ENCODE results near the gene TGFBR2.

TGFBR2 gene

DNA sequence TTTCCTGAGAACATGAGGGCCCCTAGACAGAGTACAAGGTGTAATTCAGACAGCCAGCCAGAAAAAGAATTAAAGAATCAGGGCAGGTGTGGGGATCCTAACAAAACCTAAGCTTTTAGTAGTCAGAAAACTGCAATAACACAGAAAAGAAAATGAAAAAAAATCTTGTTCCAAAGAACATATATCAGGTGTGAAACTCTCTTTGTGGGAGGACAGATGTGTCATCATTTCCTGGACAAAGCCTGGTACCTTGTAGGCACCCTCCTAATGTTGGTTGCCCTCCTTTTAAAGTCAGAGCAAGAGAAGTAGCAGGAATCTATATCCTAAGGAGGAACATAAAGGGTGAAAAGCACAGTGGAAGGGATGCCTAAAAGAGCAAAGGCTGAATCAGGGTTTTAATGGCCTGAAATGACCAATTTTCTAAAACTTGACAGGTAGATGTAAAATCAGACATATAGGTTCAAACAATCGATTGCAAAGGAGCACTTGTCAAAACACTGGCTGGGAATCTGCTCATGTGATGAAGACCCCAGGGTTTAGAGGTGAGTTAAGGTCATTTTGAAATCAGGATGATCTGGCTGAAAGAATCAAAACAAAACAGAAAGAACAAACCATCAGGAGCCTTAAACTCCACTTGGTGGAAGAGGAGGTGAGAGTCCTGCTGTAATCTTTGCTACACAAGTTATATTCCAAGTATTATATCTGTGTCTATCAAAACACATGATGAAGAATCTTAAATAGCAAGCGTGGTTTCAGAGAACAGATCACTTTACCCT, 54.9 kb downstream of the TGFBR2 start:
- H3K27ac ChIP-seq, result no peak overlapping the region
- no peak for TF ChIP-seq CTCF (conservative IDR thresholded peaks at IDR 0.05)

GRCh38 chr3:30662836-30663235, 56.4 kb downstream of the TGFBR2 start:
- no peak for TF ChIP-seq CTCF (conservative IDR thresholded peaks at IDR 0.05)
- H3K27ac ChIP-seq, result no peak overlapping the region

- no peak for TF ChIP-seq CTCF (conservative IDR thresholded peaks at IDR 0.05)
- no peak overlapping the region for H3K27ac ChIP-seq
Observed at GRCh38 chr3:30663533-30664241, 57.3 kb downstream of the TGFBR2 start.

DNA sequence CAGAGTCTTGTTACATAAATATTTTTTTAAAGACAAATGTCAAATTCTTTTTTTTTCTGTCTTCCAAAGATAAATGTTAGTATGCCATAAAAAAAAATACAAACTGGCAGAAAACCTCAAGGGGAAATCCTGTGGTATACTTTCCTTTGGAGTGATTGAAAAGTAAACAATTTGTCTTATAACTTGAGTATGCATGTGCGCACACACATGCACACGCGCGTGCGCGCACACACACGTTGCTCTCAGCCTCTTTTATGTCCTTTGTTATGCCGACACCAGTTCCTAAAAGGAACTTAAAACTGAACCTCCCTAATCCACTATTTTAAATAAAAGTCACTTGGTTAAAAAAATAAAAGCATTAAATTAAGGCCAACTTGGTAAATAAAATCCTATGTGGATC, 58.1 kb downstream of the TGFBR2 start:
- H3K27ac ChIP-seq, result no peak overlapping the region
- TF ChIP-seq CTCF (conservative IDR thresholded peaks at IDR 0.05), result no peak

DNA sequence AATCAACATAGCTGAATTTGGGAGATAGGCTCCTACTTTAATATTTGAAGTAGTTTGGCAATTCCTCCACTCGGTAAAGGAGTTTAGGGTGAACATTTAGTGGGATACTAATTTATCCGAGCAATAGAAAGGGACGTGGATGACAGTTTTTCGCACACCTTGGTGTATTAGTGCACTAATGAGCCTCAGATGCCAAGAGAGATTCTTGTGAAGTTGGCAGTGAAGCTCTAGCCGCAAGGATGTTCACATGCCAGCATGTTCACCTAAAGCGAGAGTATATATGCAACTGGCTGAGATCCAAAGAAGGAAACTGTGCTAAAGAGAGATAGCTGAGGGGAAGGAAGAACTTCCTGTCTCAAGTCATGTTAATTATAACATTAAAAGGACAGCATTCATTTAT, 58.5 kb downstream of the TGFBR2 start:
- TF ChIP-seq CTCF (conservative IDR thresholded peaks at IDR 0.05), result no peak
- no peak overlapping the region for H3K27ac ChIP-seq

GRCh38 chr3:30665539-30665938, 59.1 kb downstream of the TGFBR2 start:
- no peak overlapping the region for H3K27ac ChIP-seq

More at GRCh38 chr3:30665539-30665938, 59.1 kb downstream of the TGFBR2 start:
- TF ChIP-seq CTCF (conservative IDR thresholded peaks at IDR 0.05), result no peak
